Measurements from ENCODE around the gene EPS8.
"Not testable (repeated sequence)": the region's sequence is repeated elsewhere in the genome, so short reads cannot be mapped to it uniquely, and the experiment has no call there.

The EPS8 gene

DNA sequence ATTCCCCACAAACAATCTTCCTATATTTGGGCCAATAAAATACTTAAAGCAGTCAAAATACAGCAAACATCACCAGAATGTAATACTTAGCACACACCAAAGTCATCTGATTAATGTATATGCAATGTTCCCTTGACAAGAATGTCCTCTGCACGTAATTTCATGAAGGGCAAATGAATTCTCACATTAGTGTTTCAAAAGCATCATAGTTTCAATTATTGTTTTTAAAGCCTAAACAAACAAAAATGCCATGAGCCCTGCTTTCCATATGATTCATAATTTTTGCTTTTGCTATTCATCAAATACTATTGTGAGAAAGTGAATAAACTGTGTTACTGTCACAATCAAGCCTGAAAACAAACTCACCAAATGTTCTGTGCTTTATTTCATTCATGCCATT lies 156.0 kb downstream of the EPS8 start:
- DNase-seq, result no peak

DNA sequence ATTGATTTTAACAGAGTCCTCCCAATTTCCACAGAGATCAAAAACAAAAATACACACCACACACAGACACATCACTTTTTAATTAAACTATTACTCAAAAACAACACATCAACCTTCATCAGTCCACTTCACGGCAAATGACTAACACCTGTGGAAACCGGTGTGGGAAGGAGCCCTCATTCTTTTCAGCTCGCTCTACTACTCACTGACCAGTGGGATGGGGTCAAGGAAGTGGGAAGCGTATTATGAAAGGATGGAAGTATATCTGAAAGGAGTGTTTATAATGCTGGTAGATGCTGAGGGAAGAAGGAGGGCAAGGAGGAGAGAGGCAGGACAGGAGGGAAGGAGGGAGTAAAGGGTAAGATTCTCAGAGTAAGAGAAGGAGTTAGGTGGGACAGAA lies 156.5 kb downstream of the EPS8 start:
- DNase-seq, result no peak

DNA sequence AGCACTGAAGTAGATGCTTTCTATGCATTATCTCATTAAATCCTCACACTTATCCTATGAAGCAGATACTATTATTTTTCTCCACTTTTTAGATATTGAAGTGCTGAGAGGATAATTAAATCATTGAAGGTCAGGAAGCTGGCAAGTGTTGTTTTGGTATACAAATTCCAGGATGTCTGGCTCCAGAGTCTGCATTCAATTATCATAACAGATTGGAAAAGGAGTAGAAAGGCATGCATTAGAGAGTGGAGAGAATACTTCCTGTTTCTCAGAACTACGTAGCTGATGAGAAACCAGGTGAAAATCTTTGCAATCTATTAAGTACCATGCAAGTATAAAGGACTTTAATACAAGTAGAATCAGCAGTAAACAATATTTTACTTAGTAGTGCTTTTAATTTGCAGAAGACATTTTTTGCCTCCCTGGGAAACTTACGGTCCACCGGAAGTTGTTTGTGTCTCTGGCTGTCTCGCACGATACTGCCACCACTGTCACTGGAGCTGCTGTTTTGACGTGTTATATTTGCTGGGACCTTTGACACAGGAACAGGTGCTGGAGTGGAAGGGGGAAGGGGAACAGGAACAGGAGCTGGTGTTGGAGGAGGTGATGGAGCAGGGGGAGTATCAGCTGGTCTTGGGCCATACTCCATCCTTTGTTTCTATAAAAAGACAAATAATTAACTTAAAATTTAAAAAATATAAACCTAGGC lies 158.0 kb downstream of the EPS8 start:
- DNase-seq, result no peak

DNA sequence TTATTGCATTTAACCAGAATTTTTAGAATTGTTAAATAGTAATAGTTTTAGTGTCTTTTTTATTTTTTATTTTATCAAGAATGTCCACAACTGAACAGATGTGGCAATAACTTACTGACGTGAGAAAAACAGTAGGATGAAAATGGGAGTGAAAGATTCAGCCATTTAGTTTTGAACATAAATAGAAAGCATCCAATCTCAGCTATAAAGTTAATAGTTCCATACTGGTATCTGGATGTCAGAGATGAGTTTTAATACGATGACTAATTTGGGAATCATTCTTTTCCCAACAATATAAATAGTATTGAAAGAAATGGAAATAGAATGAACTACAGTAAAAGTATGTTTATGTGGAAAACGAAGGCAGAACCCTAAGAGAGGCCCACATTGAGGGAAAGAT lies 159.4 kb downstream of the EPS8 start:
- DNase-seq, result no peak

DNA sequence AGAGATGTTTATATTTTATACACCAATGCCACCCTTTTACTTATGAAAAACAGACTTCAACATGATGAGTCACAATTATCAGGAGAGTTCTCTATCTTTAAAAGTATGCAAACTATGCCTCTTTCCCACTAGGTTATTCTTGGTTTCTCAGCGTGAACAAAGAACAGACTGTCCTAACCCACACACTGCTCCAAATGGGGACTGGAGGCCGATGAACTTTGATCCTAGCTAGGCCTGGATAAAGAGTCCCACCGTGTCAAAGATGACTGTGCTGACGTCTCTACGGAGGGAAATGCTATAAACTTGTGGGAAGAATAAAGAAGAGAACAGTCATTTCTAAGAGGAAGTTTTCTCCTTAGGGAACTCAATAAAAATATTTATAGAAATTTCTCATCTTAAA lies 160.1 kb downstream of the EPS8 start:
- no peak for DNase-seq

DNA sequence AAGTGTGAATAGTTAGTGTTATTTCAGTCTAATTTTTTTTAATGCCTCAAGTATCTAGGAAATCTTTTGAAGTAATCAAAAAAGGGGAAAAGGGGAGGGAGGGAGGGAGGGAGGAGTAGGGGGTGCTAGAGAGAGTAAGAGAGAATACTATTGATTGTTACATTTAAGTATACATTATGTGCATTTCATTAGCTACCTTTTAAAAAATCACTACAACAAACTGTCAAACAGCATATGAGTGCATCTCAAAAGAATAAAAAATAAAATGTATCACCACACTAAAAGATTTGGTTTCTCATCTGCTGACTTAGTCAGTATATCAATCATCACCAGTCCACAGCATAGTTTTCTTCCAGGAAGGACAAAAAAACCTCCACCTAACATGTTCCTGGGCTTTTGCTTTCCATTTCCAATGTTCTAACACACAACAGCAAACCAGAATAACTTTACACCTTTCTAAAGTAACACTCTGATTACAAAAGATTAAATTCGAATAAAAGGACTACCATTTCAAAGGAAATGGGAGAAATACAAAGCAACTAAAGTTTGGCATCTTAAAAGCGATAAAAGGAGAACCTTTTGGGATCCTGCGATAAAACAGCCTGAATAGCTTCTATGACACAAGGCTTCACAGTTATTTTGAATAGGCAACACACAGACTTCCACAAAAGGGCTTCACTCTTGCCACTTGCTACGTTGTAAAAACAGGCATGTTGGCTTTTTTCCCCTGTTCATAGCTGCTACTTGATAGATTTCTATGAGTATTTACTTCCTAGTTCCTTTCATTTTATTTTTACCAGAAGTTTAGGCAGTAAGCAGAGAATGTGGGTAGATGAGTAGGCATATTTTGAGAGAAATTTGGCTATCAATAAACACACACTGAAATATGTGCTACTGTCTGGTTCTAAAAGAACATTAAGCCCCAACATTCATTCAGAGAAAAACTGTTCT lies 160.9 kb downstream of the EPS8 start:
- no peak for DNase-seq

DNA sequence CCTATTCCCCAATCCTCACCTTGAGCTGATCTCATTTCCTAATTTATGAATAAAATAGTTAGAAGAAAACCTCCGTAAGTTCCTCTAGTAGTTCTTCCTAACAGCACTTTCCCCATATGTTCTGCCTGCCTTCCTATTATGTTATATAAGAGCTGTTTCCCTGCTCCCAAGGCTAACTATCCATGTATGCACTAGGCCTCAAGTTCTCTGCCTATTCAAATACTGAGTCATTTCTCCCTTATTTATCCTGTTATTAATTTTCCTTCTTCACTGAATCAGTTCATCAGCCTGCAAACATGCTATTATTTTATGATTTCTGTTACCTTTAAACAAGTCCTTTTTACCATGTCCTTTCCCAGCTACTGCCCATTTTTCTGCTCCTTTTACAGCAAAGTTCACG lies 164.1 kb downstream of the EPS8 start:
- no peak for DNase-seq

DNA sequence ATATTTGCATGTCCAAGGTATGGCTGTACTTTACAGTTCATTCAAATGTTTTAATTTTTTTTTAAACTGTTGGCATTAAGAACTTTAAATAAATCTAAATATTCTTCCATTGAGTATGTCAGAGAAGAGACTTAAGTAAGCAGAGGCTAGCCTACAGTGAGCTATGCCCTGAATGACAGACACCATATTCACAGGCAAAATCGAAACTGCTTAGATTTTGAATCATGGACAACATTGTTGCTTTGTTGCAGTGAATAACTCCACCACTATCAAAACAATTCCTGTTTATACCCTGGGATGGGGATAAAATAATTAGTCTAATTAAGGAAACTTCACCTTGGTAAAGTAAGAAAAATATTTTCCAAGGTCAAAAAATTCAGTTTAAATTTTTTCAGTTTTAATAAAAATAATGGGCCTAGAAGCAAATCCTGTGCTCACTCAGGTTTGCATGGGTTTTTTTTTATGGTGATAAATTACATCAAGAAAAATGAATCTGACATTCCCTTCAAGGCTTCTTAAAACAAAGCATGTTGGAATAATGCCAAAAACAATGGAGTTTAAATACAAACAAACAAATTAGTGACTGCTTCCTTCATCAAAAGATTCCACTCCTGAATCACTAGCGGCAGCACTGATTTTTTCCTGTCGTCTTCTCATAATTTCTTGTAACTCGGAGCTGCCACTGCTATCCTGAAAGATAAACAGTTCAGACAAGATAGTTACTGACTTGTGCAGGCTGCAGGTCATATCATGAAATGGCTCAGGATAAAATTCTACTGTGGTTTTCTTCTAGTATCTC lies 168.2 kb downstream of the EPS8 start:
- DNase-seq, result no peak

DNA sequence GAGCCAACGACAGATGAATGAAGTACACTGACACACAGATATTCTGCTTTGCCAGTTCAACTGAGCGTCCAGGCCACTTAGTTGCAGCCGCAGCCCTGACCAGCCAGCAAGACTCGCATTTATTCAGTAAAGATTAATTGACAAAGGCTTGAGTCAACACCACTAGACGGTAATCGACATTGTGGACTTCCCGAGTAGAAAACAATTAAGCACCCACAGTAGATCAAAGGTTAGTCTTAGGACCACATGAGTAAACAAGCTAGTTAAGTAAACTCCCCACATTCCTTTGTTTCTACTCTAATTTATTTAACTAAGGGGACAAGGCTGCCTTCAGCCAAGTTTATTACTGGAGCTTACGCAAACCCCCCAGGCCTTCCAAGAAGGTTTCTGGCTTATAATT lies 172.7 kb downstream of the EPS8 start:
- not testable (repeated sequence) for DNase-seq

DNA sequence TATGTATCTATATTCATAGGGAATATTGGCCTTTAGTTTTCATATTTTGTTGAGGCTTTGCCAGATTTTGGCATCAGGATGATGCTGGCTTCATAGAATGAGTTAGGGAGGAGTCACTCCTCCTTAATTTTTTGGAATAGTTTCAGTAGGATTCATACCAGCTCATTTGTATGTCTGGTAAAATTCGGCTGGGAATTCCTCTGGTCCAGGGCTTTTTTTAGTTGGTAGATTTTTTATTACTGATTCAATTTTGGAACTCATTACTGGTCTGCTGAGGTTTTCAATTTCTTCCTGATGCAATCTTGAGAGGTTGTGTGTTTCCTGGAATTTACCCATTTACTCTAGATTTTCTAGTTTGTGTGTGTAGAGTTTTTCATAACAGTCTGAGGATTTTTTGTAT lies 175.2 kb downstream of the EPS8 start:
- DNase-seq, result no peak

DNA sequence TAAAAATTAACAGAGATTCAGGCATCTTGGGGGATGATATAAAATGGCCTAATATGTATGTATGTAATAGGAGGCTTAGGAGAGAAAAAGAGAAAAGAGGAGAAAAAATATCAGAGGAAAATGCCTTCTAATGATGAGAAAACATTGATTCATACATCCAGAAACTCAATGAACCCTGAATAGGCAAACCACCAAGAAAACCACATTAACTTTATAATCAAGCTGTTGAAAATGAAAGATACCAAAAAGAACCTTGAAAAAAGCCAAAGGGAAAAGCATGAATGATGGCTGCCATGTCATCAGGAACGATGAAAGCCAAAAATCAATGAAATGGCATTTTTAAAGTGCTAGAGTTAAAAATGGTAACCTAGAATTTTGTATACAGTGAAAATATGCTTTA lies 180.2 kb downstream of the EPS8 start:
- DNase-seq, result no peak

DNA sequence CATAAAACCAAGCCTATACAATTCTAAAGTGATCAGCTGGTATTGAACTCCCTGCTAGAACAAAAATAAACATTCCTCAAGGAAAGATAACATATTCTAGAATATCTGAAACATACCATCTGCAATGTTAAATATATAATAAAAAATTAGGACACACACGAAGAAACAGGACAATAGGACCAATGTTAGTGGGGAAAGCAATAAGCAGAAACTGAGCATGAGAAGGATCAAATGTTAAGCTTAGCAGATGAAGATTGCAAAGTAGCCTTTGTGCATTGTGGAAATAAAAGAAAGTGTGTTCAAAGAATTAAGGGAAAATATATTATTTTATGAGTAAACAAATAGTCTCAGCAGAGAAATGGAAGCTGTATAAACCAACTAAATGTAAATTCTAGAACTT lies 180.8 kb downstream of the EPS8 start:
- DNase-seq, result no peak

DNA sequence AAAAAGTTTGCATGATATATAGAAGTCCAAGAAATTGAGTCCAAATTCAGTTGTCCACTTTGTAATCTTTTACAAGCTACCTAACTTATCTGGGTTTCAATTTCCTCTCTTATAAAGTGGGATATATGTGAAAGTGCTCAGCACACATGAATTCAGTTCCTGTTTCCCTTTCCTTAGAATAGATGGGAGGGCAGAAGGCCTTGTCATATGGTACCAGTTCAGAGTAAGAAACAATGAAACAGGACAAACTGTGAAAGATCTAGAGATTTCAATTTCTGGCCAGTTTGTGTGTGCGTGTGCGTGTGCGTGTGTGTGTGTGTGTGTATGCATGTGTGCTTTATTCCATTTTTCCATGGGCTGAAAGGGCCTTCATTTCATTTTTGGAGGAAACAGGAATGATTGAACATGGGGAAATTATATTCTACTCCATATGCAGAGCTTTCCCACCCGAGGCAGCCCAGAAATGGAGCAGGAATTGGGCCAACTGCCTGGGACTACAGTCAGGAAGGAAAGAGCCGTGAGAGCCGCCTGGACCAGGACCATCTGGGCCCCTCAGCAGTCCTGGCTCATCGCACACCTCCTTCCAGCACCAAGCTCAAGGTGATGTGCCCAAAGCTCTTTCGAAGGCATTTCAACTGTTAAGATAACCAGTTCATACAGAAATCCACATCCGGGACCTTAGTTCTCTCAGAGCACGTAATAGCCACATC lies 183.2 kb downstream of the EPS8 start:
- DNase-seq, result no peak

DNA sequence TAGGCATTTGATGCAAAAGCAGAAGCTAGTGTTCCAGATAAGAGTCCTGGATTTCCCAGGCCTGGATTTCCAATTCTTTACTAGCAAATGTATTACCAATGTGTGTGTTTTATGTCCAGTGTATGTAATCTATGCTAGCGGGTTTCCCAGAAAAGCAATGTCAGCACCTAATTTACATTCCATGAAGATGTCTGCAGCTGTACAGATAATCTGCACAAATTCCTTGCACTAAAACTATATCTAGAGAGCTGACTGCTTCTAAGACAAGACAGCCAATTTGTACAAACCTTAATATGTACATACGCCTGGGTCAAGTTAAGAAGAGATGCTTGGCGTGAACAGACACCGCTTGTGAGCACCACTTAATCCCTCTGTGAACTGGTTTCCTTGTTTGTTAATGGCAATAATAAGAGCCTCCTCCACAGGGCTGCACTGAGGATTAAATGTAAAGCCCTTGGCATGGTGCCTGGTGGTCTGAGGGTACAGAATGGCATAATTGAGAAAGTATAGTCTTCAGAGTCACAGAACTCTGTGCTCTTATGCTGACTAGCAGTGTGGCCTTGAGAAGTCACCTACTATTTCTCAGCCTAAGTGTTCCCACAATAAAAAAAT lies 185.6 kb downstream of the EPS8 start:
- DNase-seq, result peak in 1 of 2 experiments; percentile 23

DNA sequence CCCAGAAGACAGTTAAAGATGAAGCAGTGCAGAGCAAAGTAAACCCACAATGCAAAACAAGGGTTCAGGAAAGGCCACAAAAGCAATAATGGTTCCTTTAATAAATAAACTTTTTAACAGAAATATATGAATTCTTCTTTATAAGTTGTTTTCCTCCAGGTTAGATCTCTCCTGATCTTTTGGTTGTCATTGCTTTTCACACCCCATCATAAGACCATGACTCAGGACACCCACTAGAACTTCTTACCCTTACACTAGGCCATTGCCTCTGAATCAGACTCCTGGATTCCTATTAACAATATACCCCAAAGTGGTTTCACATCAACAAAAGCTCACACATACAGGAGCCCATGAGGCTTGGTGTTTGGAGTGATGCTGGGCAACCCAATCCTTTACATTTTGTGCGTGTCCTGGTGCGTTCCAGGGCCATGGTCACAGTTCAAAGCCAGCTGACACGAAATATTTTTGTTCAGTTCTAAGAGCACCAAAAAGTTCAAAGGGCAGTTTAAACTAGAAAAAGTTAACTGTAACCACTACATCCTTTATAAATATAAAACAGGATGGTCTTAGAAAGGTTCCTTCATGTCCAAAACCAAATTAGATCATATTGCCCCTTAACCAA lies 187.0 kb downstream of the EPS8 start:
- DNase-seq, result no peak

DNA sequence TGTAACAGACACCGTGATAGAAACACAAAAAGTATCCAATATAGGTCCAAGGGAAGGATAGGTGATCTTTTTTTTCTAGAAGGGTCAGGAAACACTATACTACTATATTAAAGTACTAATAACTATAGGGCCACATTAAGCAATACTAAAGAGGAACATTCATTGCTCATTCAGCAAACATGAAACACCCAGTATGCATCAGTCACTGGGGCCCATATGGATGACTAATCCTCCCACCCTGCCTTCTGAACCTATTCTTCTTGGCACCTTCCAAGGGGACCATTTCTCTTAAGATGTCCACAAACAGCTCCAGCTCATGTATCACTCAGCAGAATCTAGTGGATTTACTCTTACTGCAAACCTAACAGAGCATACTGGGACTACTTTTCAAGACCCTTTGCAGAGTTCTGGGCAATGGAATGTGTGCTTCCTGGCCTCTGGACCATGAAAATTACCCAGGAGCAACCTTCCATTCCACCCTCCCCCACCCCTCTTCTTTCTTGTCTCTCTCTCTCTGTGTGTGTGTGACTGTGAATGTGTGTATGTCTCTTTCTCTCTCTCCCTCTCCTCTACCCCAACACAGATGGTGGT lies 187.9 kb downstream of the EPS8 start:
- DNase-seq, result no peak

DNA sequence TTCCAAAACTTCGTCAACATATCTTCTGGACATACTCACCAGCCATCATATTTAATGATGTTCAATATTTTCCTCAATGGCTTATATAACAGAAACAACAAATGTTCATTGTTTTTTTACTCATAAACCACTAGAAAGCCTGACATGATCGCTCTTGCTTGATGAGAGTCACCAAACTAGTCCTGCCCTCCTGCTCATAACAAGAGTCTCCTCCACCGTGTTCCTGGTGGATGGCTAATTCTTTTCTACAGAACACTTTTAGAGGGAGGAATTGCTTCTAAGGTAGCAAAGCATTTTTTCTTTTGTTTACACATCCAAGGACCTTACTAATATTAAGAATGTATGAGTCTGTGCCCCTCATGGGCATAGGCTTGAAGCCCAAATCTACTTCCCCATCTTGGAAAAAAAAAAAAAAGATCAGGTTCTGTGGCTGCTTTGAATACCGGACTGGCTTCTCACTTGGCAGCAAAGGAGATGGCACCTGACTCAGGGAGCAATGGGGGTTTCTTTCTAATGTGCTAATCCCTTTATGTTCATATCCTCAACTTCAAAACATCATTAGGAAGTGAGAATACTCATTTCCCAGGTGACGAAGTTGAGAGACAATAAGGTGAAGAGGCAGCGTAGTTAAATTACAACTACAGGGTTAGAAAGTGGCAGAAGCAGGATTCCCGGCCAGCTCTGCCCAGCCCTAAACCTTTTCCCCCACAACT lies 188.8 kb downstream of the EPS8 start:
- DNase-seq, result no peak

DNA sequence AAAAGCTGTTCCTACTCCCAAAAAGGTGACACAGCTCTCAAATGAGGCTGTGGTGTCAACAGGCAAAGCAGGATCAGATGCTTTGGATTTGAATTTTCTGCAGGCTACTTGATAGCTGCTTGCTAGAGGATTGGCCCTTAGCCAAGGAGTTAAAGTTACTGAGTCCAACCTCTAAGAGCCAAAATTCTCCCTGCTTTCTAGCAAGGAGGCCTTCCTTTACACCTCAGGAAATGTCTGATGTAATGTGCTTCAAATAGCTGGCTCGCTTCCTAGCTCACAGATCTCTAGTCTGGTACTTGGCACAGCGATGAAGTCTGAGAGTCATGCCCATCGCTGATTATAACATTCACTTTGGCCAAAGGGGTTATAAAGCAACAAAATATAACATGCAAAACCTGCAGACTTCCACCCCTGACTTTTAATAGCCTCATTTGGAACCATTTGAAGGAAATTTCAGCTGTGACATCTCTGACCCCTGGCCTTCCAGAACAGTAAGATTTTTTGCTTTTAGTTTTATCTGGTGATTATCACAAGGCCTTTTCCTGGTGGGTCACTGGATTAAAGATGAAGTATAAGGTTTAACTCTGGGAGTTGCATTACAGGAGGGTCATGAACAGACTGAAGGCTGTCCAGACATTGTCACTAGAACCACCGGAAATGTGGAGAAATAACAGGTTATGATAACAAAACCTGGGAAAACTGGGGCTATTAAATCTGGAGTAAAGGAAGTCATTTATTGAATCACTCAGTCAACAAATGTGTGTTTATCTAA lies 189.7 kb downstream of the EPS8 start:
- no peak for DNase-seq

DNA sequence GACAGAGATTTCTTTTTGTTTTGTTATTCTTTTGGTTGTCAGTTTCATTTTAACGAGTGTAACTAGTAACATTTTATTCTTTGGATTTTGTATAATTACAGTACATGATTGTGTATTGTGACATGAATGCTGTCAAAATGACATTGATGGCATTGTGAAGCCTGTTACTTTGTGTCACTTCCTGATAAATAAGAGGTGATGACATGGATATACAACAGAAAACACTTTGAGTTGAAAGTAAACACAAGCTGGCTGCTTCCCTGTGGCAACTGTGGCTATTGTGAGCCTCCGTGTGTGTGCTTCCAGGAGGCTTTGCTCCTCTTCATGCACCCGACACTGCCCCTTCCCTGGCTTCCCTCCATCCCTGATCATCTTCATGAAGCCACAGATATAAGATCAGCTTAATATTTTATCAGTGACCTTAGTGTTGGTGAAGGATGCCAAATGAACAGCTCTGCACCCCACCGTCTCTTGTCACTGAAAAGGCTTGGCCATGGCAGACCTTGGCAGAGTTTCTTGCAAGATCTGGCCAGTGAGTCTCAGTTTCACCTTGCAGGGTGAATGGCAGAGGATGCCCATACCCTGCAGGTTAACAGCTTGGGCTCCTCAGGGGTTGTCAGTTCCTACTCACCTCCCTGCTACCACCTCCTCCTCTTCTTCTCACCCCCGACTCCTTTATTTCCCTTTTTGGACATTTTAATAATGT lies 191.9 kb downstream of the EPS8 start:
- DNase-seq, result no peak
